GM12878 (cell line): ENCODE data around the gene ZNF367. TPM values are rescaled to one million over a fixed set of nuclear protein-coding genes. Genes with fewer than 3 reads are reported as not detected.

Experiments used
- ATAC-seq: fragments of 200-7000 bp; cut with Tn5 transposase; 3 replicates; pipeline ENCODE4 v1.9.1; 2020; ENCODE audit warnings: mild to moderate bottlenecking, moderate library complexity
- BruUV-seq: library from RNA; stranded (reverse); fragments of 400-500 nt; replicated peaks from 2 replicates; lab custom pipeline; 2021; lab: Mats Ljungman, UMichigan
- CTCF ChIA-PET: fragments of 300-600 bp; sonication (Branson Sonifier 250); formaldehyde crosslinking; extraction: SDS; loops from one replicate; lab custom pipeline; 2021; ENCODE audit warnings: inconsistent platforms; lab: Yijun Ruan, JAX
- POLR2A ChIA-PET: fragments of 350-600 bp; formaldehyde crosslinking; extraction: SDS; loops from one replicate; lab custom pipeline; 2021; ENCODE audit warnings: inconsistent platforms; lab: Charles Lee
- RAD21 ChIA-PET: fragments of 300-600 bp; sonication (Branson Sonifier 250); formaldehyde crosslinking; loops from one replicate; lab custom pipeline; 2023; ENCODE audit warnings: antibody characterized with exemption; ENCODE audit not compliant: unreplicated experiment; lab: Charles Lee
- SMC1A ChIA-PET: fragments of 300-600 bp; sonication (Branson Sonifier 250); formaldehyde crosslinking; loops from one replicate; lab custom pipeline; 2023; ENCODE audit not compliant: unreplicated experiment, uncharacterized antibody; lab: Charles Lee
- DNase-seq: peaks from one replicate; pipeline ENCODE4 v3.0.0-alpha.2; 2011; ENCODE audit warnings: low read depth, low spot score
- FAIRE-seq: peaks from 3 replicates; lab custom pipeline; 2011; peaks lifted over from hg19 to GRCh38; lab: Jason Lieb, UNC
- H2AFZ ChIP-seq: 2 replicates; pipeline ENCODE4 v1.6.0; 2011; ENCODE audit warnings: low read depth, low read length, control low read depth; ENCODE audit not compliant: control insufficient read depth
- H3K27ac ChIP-seq: 2 replicates; pipeline ENCODE4 v1.5.1; 2011; ENCODE audit warnings: control low read depth; ENCODE audit not compliant: control insufficient read depth, insufficient read depth
- H3K27me3 ChIP-seq, 2 experiments: replicated peaks in 1 of 2; 2 replicates each; pipeline versions ENCODE4 v1.6.0 to v1.6.1; 2011; ENCODE audit warnings: low read length in 1 of 2; ENCODE audit not compliant: control insufficient read depth in 2 of 2, insufficient read depth in 2 of 2
- H3K36me3 ChIP-seq, 2 experiments: 2 replicates each; pipeline ENCODE4 v1.5.1; 2011; ENCODE audit warnings: low read length in 1 of 2; ENCODE audit not compliant: control insufficient read depth in 2 of 2, insufficient read depth in 2 of 2
- H3K4me1 ChIP-seq: 2 replicates; pipeline ENCODE4 v1.6.1; 2011; ENCODE audit warnings: mild to moderate bottlenecking, low read length, moderate library complexity, mixed read lengths; ENCODE audit not compliant: control insufficient read depth, insufficient read depth
- H3K4me2 ChIP-seq: 2 replicates; pipeline ENCODE4 v1.6.0; 2011; ENCODE audit warnings: control low read depth; ENCODE audit not compliant: control insufficient read depth, insufficient read depth
- H3K4me3 ChIP-seq: fragments of 200-600 bp; sonication (generic); 2 replicates; pipeline ENCODE4 v1.5.1; 2016
- H3K79me2 ChIP-seq: 2 replicates; pipeline ENCODE4 v1.6.0; 2011; ENCODE audit warnings: low read length; ENCODE audit not compliant: control insufficient read depth, insufficient read depth
- H3K9ac ChIP-seq: 2 replicates; pipeline ENCODE4 v1.8.0; 2011; ENCODE audit warnings: low read length, control low read depth, mixed read lengths; ENCODE audit not compliant: control insufficient read depth, insufficient read depth
- H3K9me3 ChIP-seq: replicated peaks from 3 replicates; pipeline ENCODE4 v1.5.1; 2011; ENCODE audit warnings: mild to moderate bottlenecking, low read length; ENCODE audit not compliant: control insufficient read depth, insufficient read depth
- H4K20me1 ChIP-seq: 2 replicates; pipeline ENCODE4 v1.6.0; 2011; ENCODE audit not compliant: control insufficient read depth, insufficient read depth
- CREM ChIP-seq: IDR thresholded peaks from 2 replicates; pipeline ENCODE4 v1.6.1; 2014; ENCODE audit warnings: antibody characterized with exemption, low read depth
- IKZF2 ChIP-seq, 2 experiments: fragments of 450-650 bp; IDR thresholded peaks; 2 replicates each; pipeline ENCODE4 v1.6.1; 2017; ENCODE audit warnings: mild to moderate bottlenecking in 2 of 2, moderate library complexity in 2 of 2
- NR2F1 ChIP-seq: fragments of 450-650 bp; conservative IDR thresholded peaks from 2 replicates; pipeline ENCODE4 v1.6.1; 2017; ENCODE audit warnings: mild to moderate bottlenecking
- SMC3 ChIP-seq: IDR thresholded peaks from 2 replicates; pipeline ENCODE4 v1.6.1; 2011; ENCODE audit warnings: low read length, improper control_type of control experiment, borderline replicate concordance
- ZSCAN29 ChIP-seq: fragments of 450-650 bp; IDR thresholded peaks from 2 replicates; pipeline ENCODE4 v1.6.1; 2017; ENCODE audit warnings: mild to moderate bottlenecking, moderate library complexity
- WGBS: methylation state at CpG from one replicate; pipeline ENCODE4 v1.1.6; 2016; ENCODE audit warnings: low lambda C conversion rate; ENCODE audit not compliant: insufficient replicate concordance, insufficient coverage; ENCODE audit errors: missing lambda C conversion rate; 5-methylcytosine and 5-hydroxymethylcytosine counted together
- in situ Hi-C: fragments of 300-500 bp; cut with MboI; formaldehyde crosslinking; loops from 9 replicates; pipeline ENCODE4 v1.14.3; 2018; ENCODE audit warnings: mixed read lengths
- intact Hi-C: fragments of 100-400 bp; cut with micrococcal nuclease; formaldehyde crosslinking; loops from one replicate; pipeline ENCODE4 v1.14.2; 2022; ENCODE audit not compliant: unreplicated experiment
- polyA plus RNA-seq, 11 experiments: library from polyadenylated mRNA; depleted of rRNA in 4 of 11; unstranded in 6 of 11; stranded (reverse) in 5 of 11; fragments of >200 nt; fragmentation: Nextera tagmentation in 4 of 11; fragmentation: Illumina TruSeq in 1 of 11; extraction: Ambion mirVana in 4 of 11; extraction: Trizol in 1 of 11; gene quantifications; 1 replicate in 1 of 11; 2 replicates in 10 of 11; pipeline versions ENCODE4 v1.2.1 to v1.2.3, GENCODE V29; 2011 to 2016; ENCODE audit warnings: inconsistent platforms in 2 of 11, missing spikeins in 2 of 11, low read depth in 1 of 11
- total RNA-seq, 4 experiments: library from RNA; depleted of rRNA in 3 of 4; stranded (reverse); fragments of >200 nt in 3 of 4; fragmentation: Illumina TruSeq in 1 of 4; extraction: Trizol in 1 of 4; gene quantifications; 2 replicates each; pipeline versions ENCODE4 v1.2.1 to v1.2.3, GENCODE V29; 2013 to 2021

ZNF367 gene
- total and polyA plus RNA-seq, 10 of the 15 experiments (the other 5 are each of a cell fraction or from before 2014, with no cell fraction given) = 2.9 to 16.3 (median 11.1) TPM

DNA sequence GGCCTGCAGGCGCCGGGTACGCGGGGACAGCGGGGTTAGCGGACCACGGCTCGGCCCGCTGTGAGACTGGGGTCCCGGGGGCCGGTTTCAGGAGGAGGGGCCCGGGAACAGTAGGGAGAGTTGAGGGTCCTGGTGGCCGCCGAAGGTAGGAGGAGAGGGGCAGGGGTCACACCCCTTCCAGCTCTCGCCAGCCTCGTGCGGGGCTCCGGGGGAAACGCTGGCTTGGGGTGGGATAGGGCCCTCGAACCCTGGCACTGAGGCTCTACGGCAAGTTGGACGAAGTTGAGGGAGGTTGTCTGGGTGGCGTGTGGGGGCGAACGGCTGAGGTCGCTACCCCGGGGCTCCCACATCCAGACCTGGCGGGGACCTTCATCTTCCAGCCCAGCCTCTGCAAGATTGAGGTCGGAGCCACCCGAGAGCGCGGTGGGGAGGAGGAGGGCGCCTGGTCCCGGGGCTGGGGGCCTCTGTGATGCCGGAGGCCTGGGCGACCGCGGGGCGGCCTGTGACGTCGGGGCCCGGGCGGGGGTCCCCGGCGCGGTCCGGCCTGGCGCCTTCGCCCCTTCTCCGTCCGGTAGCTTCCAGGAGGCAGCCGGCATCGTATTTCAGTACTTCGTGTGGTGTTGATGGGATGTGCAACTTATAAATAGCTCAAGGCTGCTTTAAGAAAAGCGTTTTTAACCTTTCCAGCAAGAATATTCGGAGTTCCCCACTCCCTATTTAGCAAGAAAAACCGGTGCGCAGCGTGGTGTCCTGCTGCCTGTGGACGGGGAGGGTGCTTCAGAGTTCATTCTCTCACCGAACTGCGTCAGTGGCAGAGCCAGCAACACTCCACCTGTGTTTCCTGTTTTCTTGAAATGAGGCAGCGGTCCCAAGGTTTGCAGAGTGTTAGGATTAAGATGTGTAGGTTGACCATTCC, 32.7 kb upstream of the ZNF367 start:
- Histone ChIP-seq H3K79me2 (no peaks in the 10 kb centered on the region), H3K36me3 (no peaks in the 10 kb centered on the region), H3K9ac (peak overlapping the region; percentile 27), H3K4me1 (peaks cover 6% of the 10 kb centered on the region), H3K4me2 (peak overlapping the region; percentile 89), H2AFZ (peak overlapping the region; percentile 86), H3K9me3 (no peaks in the 10 kb centered on the region), H3K4me3 (peak overlapping the region; percentile 68), H4K20me1 (no peaks in the 10 kb centered on the region), H3K27ac (no peak overlapping the region), H3K27me3 (peaks cover 0 to 3% of the 10 kb centered on the region in 2 experiments; a peak in 1 of 4 replicates)
- CTCF ChIA-PET = interaction anchor here (1.4 to 4.7 kb wide), 3 partner anchors 9 to 123 kb away, joined by 4 to 34 read pairs (median 14); no protein-coding TSS in a partner anchor
- RAD21 ChIA-PET = interaction anchor here (0.9 to 4.1 kb wide), 8 partner anchors 10 to 216 kb away, joined by 3 to 30 read pairs (median 4); partner anchors contain the start of gene PRXL2C
- DNase-seq (no peak), FAIRE-seq (no peak), ATAC-seq (peak; percentile 4; the same call in 1 of the 3 replicates)
- intact Hi-C loops = loop anchor here (2.0 kb wide), 2 partner anchors 32 to 116 kb away; partner anchors contain the start of gene ZNF367
- WGBS = 1% methylated on average over 47 of the region's 63 CpGs
- TF ChIP-seq SMC3 = 0 out of 2 replicates have a peak, but pooled peaks have one; percentile 0
- no peak for TF ChIP-seq ZSCAN29
- TF ChIP-seq NR2F1 = 0 out of 2 replicates have a peak, but pooled peaks have one; percentile 4
- 0 out of 2 replicates have a peak, but pooled peaks have one; percentile 19 for TF ChIP-seq CREM
- no peak for TF ChIP-seq IKZF2 (IDR thresholded peaks at IDR 0.05)
- SMC1A ChIA-PET = interaction anchor here (0.9 to 4.5 kb wide), 8 partner anchors 9 to 114 kb away, joined by 3 to 38 read pairs (median 8); no protein-coding TSS in a partner anchor
- POLR2A ChIA-PET = interaction anchor here (0.6 to 1.5 kb wide), 3 partner anchors 33 to 107 kb away, joined by 3 read pairs; no protein-coding TSS in a partner anchor
- in situ Hi-C loops = no loop called here
- BruUV-seq = TSS peak; percentile 63
